DND-41 (cell line): Measurements from ENCODE around the gene MBNL2.

Experiments
- ATAC-seq: fragments of 200-7000 bp; cut with Tn5 transposase; 3 replicates; pipeline ENCODE4 v1.9.1; 2021; ENCODE audit warnings: low read depth; ENCODE audit not compliant: insufficient read depth
- DNase-seq: peaks from one replicate; pipeline ENCODE4 v3.0.0-alpha.2; 2020
- H2AFZ ChIP-seq: 2 replicates; pipeline ENCODE4 v1.6.0; 2012; ENCODE audit warnings: low read depth, low read length
- H3K27ac ChIP-seq: 2 replicates; pipeline ENCODE4 v1.5.1; 2012; ENCODE audit warnings: low read length, inconsistent platforms
- H3K27me3 ChIP-seq: fragments of 200-600 bp; sonication (generic); 2 replicates; pipeline ENCODE4 v1.6.0; 2012; ENCODE audit warnings: low read length, mild to moderate bottlenecking, inconsistent platforms; ENCODE audit not compliant: insufficient read depth, poor library complexity
- H3K36me3 ChIP-seq: 2 replicates; pipeline ENCODE4 v1.5.1; 2012; ENCODE audit warnings: low read length, inconsistent platforms; ENCODE audit not compliant: insufficient read depth
- H3K4me1 ChIP-seq: 2 replicates; pipeline ENCODE4 v1.5.1; 2012; ENCODE audit warnings: mild to moderate bottlenecking, low read length; ENCODE audit not compliant: insufficient read depth
- H3K4me2 ChIP-seq: 2 replicates; pipeline ENCODE4 v1.6.0; 2012; ENCODE audit warnings: mild to moderate bottlenecking, moderate library complexity, low read length, inconsistent platforms; ENCODE audit not compliant: insufficient read depth
- H3K4me3 ChIP-seq, 2 experiments: fragments of 200-600 bp in 1 of 2; shearing (Covaris generic) in 1 of 2; 2 replicates each; pipeline ENCODE4 v1.5.1; 2012 to 2016; ENCODE audit warnings: inconsistent platforms in 2 of 2, low read length in 2 of 2, mild to moderate bottlenecking in 2 of 2, low read depth in 1 of 2, moderate library complexity in 1 of 2
- H3K79me2 ChIP-seq: 2 replicates; pipeline ENCODE4 v1.6.0; 2012; ENCODE audit warnings: low read length, inconsistent platforms; ENCODE audit not compliant: insufficient read depth
- H3K9ac ChIP-seq: 2 replicates; pipeline ENCODE4 v1.6.0; 2012; ENCODE audit warnings: low read depth, mild to moderate bottlenecking, inconsistent platforms, low read length, moderate library complexity
- H3K9me3 ChIP-seq: 2 replicates; pipeline ENCODE4 v1.5.1; 2012; ENCODE audit warnings: low read length, moderate library complexity, mild to moderate bottlenecking, inconsistent platforms; ENCODE audit not compliant: insufficient read depth, severe bottlenecking
- H4K20me1 ChIP-seq: 2 replicates; pipeline ENCODE4 v1.6.0; 2012; ENCODE audit warnings: low read length; ENCODE audit not compliant: insufficient read depth
- EZH2 ChIP-seq: IDR thresholded peaks from 3 replicates; pipeline ENCODE4 v1.6.1; 2012; ENCODE audit warnings: borderline replicate concordance, low read depth, mild to moderate bottlenecking, moderate library complexity, low read length, inconsistent platforms; ENCODE audit not compliant: severe bottlenecking
- TF ChIP-seq, protein P1 (sequence below): IDR thresholded peaks from 2 replicates; pipeline ENCODE4 v1.5.1; 2012; ENCODE audit warnings: borderline replicate concordance, low read length, moderate library complexity, mild to moderate bottlenecking; ENCODE audit not compliant: poor library complexity, severe bottlenecking; ENCODE audit errors: extremely low read depth

The MBNL2 gene

GRCh38 chr13:97346097-97346496 is 124.0 kb downstream of the MBNL2 start:
- Histone ChIP-seq H3K4me3 (no peak overlapping the region), H3K4me2 (no peak overlapping the region), H3K36me3 (peaks cover 4% of the 10 kb centered on the region; the same call in 1 of the 2 replicates), H3K79me2 (no peaks in the 10 kb centered on the region), H3K9ac (no peak overlapping the region), H2AFZ (no peak overlapping the region), H3K4me1 (no peaks in the 10 kb centered on the region), H3K27me3 (no peaks in the 10 kb centered on the region), H3K27ac (no peak overlapping the region), H3K9me3 (peaks cover 1% of the 10 kb centered on the region), H4K20me1 (no peaks in the 10 kb centered on the region)
- ATAC-seq (no peak), DNase-seq (no peak)
- TF ChIP-seq, protein P1, sequence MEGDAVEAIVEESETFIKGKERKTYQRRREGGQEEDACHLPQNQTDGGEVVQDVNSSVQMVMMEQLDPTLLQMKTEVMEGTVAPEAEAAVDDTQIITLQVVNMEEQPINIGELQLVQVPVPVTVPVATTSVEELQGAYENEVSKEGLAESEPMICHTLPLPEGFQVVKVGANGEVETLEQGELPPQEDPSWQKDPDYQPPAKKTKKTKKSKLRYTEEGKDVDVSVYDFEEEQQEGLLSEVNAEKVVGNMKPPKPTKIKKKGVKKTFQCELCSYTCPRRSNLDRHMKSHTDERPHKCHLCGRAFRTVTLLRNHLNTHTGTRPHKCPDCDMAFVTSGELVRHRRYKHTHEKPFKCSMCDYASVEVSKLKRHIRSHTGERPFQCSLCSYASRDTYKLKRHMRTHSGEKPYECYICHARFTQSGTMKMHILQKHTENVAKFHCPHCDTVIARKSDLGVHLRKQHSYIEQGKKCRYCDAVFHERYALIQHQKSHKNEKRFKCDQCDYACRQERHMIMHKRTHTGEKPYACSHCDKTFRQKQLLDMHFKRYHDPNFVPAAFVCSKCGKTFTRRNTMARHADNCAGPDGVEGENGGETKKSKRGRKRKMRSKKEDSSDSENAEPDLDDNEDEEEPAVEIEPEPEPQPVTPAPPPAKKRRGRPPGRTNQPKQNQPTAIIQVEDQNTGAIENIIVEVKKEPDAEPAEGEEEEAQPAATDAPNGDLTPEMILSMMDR: no peak
- no peak for TF ChIP-seq EZH2

- no peaks in the 10 kb centered on the region for H3K4me1 ChIP-seq
- no peaks in the 10 kb centered on the region for H3K27me3 ChIP-seq
- no peak for DNase-seq
- H4K20me1 ChIP-seq: no peaks in the 10 kb centered on the region
- peaks cover 7% of the 10 kb centered on the region; the same call in 1 of the 2 replicates for H3K36me3 ChIP-seq
- H3K79me2 ChIP-seq: no peaks in the 10 kb centered on the region
- no peak overlapping the region for H3K4me3 ChIP-seq
- TF ChIP-seq EZH2: no peak
- TF ChIP-seq, protein P1: no peak
- H3K9me3 ChIP-seq: peaks cover 4% of the 10 kb centered on the region
- ATAC-seq: no peak
- H3K4me2 ChIP-seq: no peak overlapping the region
- H2AFZ ChIP-seq: no peak overlapping the region
- H3K27ac ChIP-seq: no peak overlapping the region
- H3K9ac ChIP-seq: no peak overlapping the region
Measured at GRCh38 chr13:97346561-97347254, 124.6 kb downstream of the MBNL2 start.

- H3K4me2 ChIP-seq: no peak overlapping the region
- no peak overlapping the region for H3K27ac ChIP-seq
- no peak overlapping the region for H2AFZ ChIP-seq
- no peak overlapping the region for H3K4me3 ChIP-seq
- no peaks in the 10 kb centered on the region for H3K27me3 ChIP-seq
- H4K20me1 ChIP-seq: no peaks in the 10 kb centered on the region
- no peak overlapping the region for H3K9ac ChIP-seq
- peaks cover 4% of the 10 kb centered on the region for H3K9me3 ChIP-seq
- H3K4me1 ChIP-seq: no peaks in the 10 kb centered on the region
- H3K79me2 ChIP-seq: no peaks in the 10 kb centered on the region
- ATAC-seq (no peak), DNase-seq (no peak)
- H3K36me3 ChIP-seq: peaks cover 7% of the 10 kb centered on the region; the same call in 1 of the 2 replicates
- TF ChIP-seq EZH2: no peak
- TF ChIP-seq, protein P1: no peak
Measured at GRCh38 chr13:97347255-97347932, 125.3 kb downstream of the MBNL2 start.
